Glomerular endothelial cell (primary cell): ENCODE data around the gene IFT122. TPM values are rescaled to one million over a fixed set of nuclear protein-coding genes. Genes with fewer than 3 reads are reported as not detected.
"Not testable (repeated sequence)": the region's sequence is repeated elsewhere in the genome, so short reads cannot be mapped to it uniquely, and the experiment has no call there.

Experiments
- DNase-seq: peaks from one replicate; pipeline ENCODE4 v3.0.0-alpha.2; 2011; ENCODE audit warnings: low read depth, low spot score; ENCODE audit errors: extremely low read depth
- total RNA-seq: library from RNA; depleted of rRNA; stranded (reverse); fragments of >200 nt; gene quantifications from 2 replicates; pipeline ENCODE4 v1.2.3, GENCODE V29; 2015

IFT122 gene, protein sequence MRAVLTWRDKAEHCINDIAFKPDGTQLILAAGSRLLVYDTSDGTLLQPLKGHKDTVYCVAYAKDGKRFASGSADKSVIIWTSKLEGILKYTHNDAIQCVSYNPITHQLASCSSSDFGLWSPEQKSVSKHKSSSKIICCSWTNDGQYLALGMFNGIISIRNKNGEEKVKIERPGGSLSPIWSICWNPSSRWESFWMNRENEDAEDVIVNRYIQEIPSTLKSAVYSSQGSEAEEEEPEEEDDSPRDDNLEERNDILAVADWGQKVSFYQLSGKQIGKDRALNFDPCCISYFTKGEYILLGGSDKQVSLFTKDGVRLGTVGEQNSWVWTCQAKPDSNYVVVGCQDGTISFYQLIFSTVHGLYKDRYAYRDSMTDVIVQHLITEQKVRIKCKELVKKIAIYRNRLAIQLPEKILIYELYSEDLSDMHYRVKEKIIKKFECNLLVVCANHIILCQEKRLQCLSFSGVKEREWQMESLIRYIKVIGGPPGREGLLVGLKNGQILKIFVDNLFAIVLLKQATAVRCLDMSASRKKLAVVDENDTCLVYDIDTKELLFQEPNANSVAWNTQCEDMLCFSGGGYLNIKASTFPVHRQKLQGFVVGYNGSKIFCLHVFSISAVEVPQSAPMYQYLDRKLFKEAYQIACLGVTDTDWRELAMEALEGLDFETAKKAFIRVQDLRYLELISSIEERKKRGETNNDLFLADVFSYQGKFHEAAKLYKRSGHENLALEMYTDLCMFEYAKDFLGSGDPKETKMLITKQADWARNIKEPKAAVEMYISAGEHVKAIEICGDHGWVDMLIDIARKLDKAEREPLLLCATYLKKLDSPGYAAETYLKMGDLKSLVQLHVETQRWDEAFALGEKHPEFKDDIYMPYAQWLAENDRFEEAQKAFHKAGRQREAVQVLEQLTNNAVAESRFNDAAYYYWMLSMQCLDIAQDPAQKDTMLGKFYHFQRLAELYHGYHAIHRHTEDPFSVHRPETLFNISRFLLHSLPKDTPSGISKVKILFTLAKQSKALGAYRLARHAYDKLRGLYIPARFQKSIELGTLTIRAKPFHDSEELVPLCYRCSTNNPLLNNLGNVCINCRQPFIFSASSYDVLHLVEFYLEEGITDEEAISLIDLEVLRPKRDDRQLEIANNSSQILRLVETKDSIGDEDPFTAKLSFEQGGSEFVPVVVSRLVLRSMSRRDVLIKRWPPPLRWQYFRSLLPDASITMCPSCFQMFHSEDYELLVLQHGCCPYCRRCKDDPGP
- 16.6 and 22.8 TPM in 2 replicates for total RNA-seq

DNA sequence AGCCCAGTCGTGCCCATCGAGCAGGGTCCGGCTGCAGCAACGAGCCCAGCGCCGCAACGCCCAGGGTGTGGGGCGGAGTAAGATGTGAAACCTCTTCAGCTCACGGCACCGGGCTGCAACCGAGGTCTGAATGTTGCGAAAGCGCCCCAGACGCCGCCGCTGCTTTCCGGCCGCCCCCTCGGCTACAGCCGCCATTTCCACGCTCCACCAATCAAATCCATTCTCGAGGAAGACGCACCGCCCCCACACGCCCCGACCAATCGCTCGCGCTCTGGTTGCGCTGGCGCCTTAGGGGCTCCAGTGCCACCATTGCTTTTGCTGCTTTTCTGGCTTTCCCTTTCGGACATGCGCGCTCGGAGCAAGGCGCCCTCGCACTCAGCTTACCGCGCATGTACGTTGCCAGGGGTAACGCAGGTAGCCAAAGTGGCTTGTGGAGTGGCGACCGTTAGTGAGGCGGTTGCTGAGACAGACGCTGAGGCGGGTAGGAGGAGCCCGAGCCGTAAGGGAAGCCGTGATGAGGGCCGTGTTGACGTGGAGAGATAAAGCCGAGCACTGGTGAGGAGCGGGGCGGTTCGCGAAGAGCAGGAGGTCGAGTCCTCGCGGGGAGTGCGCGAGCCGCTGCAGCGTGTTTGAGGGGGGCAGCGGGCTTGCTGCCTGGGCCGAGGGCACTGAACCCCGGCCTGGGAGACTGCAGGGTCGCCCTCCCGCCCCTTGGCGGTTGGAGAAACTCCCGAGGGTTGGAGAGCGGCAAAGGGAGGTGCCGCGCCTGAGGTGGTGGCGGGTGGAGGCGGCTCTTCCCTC, at the start of gene IFT122, which contains the start of gene MBD4:
IFT122 (plus strand) TSS at position 408 of the 801 bp plus-strand sequence; CDS start at position 515, 107 bp downstream.
MBD4 (minus strand) TSS at position 132 of the 801 bp plus-strand sequence; CDS start at position 17, 115 bp downstream.
- peak; percentile 94 for DNase-seq

DNA sequence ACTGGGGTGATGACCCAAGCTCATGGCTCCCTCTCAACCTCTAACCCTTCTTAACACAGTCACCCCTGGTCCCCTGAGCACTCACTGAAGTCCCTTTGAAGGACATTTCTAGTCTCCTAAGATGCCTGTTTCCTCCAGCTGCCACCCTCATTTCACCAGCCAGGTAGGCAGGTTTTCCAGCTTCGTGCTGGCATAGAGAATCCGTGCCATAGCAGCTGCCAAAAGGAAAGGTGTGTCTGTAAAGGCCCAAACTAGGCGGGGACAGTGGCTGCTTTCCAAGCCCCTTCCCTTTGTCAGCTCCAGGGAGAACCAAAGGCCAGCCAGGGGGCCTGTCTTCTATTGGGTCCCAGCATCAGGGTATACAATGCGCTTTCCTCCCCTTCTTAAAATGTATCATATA, 48.4 kb upstream of the IFT122 start:
- DNase-seq = not testable (repeated sequence)

DNA sequence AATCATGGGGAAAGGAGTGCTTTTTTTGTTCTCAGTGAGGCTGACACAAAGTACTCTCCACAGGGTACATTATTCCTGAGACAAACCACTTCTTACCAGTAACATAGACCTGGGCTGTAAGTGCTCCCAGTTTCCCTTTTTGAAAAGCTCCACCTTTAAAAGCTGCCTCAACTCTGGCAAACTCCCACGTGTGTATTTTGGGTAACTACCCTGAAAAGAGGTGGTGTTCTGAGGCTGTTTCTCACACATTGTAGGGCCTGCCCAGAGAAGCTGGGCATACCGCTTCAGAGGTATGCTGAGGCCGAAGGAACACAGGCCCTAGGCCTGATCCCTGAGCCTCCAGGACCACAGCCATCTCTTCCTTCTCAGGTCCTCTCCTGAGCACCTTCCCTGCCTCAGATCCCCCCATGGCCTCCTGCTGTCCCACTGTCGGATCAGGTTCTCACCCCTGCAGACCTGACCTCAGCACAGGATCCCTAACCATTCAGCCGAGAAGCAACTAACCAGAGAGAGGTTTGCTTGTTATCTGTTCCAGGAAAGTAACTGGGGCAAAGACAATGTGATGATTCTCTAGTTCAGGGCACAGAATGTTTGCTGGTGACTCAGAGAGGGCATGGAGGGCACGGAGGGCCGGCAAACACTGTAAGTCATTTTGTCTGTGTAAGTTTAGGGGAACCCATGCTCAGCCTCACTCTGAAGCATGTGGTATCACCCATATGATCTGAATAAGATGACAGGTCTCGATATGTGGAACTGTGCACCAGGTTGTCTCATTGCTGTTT, 47.7 kb upstream of the IFT122 start:
- not testable (repeated sequence) for DNase-seq

DNA sequence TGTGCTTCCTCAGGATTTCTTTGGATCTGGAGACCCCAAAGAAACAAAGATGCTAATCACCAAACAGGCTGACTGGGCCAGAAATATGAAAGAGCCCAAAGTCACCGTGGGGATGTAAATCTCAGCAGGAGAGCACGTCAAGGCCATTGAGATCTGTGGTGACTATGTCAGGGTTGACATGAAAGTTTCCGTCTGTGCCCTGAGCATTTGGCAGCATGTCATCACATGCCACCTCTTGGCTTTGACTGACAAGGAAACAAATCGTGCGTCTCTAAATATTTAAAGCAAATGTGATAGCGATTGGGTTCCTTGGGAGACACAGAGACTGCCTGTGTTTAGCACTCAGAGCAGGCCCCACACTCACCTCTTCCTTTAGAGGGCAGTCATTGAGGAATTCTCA, 46.8 kb upstream of the IFT122 start:
- no peak for DNase-seq

DNA sequence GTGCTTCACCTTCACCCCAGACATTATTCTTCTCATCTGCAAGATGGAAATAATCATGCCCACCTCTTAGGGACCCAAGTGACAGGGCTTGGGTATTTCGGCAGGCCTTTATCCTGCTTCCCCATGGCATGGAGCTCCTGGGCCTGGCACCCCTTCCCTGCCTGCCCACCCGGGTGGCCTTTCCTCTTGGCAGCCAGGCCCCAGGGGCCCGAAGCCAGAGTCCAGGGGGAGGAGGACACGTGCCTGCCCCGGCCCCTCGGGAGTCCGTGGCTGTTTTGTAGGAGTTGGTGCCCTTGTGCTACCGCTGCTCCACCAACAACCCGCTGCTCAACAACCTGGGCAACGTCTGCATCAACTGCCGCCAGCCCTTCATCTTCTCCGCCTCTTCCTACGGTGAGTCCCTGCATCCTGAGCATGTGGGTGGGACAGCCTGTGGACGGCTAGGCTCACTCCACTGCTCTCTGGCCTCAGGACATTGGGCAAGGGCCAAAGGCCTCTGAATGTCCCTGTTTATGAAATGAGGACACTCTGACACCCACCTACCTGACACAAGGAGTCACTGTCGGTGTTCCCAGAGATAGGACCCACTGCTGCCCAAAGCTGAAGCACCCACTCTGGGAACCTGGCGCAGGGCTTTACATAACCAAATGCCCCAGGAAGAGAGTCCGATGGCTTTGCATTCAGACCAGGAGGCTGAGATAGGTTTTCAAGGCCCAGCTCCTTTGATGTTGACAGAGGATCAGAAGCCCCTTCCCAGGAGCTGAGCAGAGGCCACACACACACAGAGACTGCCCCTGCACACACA, 46.1 kb upstream of the IFT122 start:
- not testable (repeated sequence) for DNase-seq

DNA sequence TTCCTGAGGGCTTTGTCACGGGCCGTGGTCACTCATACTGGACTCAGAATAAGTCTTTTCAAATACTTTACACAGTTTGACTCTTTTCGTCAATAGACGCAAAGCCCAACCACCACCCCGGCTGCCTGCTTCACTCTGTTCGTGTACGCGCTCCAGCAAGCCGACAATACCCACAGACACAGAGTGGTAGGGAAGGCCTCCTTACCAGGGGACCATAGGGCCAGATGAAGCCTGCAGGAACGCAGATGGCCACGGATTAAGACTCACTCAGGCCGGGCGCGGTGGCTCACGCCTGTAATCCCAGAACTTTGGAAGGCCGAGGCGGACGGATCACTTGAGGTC, 41.2 kb upstream of the IFT122 start:
- no peak for DNase-seq

DNA sequence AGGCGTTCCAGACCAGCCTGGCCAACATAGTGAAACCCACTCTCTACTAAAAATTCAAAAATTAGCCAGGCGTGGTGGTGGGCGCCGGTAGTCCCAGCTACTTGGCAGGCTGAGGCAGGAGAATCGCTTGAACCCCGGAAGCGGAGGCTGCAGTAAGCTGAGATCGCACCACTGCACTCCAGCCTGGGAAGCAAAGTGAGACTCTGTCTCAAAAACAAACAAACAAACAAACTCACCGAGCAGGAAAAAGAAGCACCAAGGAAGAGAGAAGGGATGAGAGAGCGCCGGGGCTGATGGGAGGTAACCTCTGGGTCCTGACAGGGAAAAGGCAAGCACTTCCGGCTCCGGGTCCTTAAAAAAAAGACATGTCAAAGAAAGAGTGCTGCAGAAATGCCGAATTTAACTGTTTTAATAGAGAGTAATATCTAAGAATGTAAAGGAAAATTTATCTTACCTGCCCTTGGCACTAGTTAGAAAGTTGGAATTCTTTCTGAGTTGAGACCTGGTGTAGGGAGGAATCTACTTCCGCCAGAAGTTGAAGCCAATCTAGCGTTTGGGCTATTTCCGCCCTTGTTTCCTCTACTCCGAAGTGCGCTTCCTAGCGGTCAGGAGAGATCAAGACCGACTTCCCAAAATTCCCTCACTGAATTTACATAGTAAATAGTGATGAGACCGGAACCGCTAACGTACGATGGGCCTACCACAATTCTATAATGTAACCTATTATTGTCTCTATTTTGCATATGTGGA, 40.7 kb upstream of the IFT122 start:
- DNase-seq = peak; percentile 92

DNA sequence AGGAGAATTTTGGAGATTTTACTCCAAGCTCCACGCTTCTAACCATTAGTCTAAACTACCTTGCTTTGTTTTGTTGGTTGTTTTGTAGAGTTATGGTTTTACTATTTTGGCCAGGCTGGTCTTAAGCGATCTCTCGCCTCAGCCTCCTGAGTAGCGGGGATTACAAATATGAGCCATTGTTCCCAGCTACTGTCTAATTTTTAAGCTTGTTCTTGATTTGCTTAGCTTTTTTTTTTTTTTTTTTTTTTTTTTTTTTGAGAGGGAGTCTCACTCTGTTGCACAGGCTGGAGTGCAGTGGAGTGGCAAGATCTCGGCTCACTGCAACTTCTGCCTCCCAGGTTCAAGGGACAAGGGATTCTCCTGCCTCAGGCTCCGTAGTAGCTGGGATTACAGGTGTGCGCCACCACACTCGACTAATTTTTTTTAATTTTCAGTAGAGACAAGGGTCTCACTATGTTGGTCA, 40.1 kb upstream of the IFT122 start:
- DNase-seq = no peak

DNA sequence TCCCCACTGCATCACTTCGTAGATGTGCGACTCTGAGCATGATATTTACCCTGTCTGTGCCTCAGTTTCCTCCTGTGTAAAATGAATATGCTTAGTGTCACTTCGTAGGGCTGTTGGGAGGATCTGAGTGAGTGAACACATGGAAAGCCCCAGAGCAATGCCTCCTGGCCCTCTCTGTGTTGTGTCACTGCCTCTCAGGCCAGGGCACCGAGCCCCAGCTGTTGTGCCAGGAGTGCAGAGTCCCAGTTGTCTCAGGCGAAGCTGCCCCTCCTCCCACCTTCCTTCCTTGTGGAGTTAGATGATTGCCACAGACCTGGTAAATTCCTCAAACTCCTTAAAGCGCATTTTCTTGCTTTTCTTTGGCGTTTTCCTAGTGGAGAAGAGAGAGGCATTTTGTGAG, 37.8 kb upstream of the IFT122 start:
- DNase-seq = no peak

DNA sequence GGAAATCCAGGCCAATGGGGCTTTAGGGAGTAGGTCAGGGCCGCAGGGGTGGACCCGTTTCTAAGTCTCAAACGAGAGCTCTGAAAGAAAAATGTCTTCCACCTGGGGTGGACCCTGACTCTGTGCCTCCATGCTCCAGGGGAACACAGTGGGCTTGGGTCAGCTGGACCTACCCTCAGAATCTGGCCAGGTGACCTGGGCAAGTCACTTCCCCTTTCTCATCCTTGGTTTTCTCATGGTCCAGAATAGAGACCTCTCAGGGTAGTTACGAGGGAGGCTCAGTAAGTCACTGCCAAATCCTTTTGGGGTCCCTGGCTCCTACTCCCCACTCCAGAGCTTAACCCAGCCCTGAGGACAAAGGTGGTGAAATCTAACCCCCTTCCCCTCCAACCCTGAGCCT, 37.4 kb upstream of the IFT122 start:
- DNase-seq = no peak

DNA sequence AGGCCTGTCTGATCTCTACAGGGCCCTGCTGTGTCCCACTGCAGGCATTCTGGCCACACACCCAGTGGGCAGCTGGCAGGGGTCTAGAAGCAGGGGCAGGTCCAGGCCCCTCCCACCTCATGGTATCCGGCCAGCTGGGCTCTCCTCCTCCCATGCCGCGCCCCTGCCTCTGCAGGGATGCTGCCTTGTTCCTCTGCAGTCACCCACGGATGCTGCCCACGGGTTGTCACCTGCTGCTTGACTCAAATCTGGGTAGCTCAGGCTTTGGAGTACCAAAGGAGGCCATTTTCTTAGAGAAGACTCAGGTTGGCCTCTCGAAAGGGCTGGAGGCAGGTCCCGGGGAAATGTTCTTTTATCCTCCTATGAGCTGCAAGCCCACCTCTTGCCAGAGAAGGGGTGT, 36.6 kb upstream of the IFT122 start:
- no peak for DNase-seq

DNA sequence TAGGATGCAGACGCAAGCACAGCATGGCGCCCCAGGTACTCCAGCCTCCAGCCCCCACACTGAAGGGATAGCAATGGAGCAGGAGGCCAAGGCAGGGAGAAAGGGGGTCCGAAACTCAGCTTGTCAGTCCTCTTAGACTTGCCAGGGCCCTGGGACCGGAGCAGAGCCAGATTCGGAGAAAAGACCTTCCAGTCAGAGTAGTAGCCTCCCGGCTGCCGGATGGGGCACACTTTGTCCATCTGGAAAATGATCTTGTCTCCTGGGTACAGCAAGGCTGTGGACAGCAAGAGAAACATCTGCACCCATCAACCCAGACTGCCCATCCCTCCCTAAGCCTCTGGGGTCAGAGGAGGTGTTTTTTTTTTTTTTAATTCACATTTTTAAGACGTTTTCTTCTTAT, 35.9 kb upstream of the IFT122 start:
- no peak for DNase-seq

DNA sequence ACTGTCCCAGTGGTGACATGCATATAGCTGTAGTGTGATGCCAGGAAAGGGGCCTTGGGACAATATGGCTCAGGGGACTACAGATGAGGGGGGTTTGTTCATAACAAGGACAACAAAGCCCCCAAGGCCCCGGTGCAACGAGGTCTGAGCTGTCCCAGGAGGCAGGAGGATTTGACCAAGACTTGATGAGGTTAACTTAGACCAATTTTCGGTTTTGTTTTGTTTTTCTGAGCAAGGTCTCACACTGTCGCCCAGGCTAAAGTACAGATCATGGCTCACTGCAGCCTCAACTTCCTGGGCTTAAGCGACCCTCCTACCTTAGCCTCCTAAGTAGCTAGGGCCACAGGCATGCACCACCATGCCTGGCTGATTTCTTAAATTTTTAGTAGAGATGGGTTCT, 35.4 kb upstream of the IFT122 start:
- no peak for DNase-seq

DNA sequence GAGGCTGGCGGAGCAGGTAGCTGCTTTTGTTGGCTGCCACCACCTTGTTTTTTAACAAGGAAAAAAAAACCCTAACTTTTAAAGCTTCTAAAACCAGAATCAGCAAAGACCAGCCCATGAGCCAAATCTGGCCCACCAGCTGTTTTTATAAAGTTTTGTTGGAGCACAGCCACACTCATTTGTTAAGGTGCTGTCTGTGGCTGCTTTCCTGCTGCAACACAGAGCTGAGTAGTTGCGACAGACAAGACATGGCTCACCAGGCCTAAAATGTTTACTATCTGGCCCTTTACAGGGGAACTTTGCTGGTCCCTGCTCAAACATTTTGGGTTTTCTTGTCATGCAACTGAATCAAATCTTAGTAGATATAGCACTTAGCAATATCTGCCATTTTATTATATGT, 30.5 kb upstream of the IFT122 start:
- no peak for DNase-seq

DNA sequence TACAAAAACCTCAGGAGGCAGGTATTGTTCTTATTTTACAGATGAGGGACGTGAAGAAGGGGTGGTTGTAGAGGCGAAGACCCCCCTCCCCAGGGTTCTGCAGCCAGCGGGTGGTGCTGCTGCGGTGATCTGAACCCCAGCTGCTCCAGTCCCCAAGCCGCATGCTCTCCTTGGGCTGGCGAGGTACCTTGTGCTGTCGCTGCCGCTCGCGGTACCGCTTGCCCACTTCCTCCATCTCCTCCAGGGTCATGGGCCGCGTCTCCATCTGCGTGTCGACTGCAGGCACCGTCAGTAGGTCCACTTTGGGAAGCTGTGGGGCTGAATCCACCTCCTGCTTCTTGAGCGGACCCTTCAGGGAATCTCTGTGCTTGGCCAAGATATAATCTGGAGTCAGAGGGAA, 29.1 kb upstream of the IFT122 start:
- DNase-seq = no peak

DNA sequence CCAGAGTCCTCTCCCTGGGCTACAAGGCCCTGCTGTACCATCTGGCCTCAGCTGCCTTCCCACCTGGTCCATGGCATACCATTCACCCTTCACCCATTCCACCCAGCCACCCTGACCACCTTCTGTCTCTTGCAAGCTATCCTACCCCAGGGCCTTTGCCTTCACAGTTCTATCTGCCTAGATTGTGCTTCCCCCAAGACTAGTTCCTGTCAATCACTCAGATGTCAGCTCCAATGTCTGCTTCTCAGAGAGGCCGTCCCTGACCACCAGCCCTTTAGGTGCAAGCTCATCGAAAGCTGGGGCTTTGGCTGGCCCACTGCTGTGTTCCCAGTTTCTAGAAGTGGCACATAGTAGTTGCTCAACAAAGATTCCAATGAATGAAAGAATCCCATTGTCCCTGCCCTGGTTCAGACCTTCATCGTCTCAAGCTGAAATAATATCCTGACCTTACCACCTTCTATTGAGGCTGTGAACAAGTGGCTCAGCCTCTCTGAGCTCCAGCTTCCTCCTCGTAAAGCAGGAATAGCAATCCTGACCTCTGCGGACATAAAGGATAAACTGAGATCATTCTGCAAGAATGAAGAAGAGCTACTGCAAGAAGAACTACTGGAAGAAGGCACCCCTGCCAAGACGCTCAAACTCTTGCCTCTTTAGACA, 27.4 kb upstream of the IFT122 start:
- DNase-seq = no peak

DNA sequence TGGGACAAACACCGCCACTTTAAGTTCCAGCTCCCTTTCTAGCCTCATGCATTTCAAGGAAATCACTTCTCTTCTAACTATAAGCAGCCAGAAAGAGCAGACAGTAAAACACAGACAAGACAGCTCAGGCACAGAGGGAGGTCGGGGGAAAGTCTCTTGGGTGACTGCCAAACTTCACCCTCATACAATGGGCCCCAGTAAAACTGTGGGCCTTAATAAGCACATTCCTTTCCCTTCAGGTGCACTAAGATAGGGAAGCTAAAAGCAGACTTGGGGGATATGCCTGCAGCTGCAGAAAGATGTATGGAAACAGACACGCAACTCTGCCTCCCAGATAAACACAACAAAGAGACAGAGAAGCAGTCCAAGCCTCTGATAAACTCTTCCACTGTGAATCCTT, 26.8 kb upstream of the IFT122 start:
- DNase-seq = not testable (repeated sequence)
